Measurements from ENCODE around the gene SYCP2L.
"Not testable (repeated sequence)": the region's sequence is repeated elsewhere in the genome, so short reads cannot be mapped to it uniquely, and the experiment has no call there.

DNA sequence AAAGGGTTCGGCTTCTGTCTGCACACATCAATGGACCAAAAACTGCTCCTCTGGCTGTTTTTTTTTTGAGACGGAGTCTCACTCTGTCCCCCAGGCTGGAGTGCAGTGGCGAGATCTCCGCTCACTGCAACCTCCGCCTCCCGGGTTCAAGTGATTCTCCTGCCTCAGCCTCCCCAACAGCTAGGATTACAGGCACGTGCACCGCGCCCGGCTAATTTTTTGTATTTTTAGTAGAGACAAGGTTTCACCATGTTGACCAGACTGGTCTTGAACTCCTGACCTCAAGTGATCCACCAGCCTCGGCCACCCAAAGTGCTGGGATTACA is 524 bp upstream of the SYCP2L start:
- TF ChIP-seq EZH2 (IDR thresholded peaks at IDR 0.05); POLR2AphosphoS5 (IDR thresholded peaks at IDR 0.05; ENCODE audit: borderline replicate concordance, low read depth, low read length); FOXP2 (optimal IDR thresholded peaks at IDR 0.05; ENCODE audit: control extremely low read depth, extremely low read length, insufficient read depth): not testable (repeated sequence)

Data from SK-N-MC (cell line).